ENCODE results near the gene PTPRC. TPM values are rescaled to one million over a fixed set of nuclear protein-coding genes. Genes with fewer than 3 reads are reported as not detected.

PTPRC gene
- total and polyA plus RNA-seq, 2 donors (not counting 3 experiments of a cell fraction or from before 2014, with no cell fraction given), result not detected

GRCh38 chr1:198681831-198682759 is 43.3 kb downstream of the PTPRC start:
- no TSS peak for BruUV-seq (replicated peaks)
- intact Hi-C loops (cut with micrococcal nuclease) (loop anchor here (10.0 kb wide), 3 partner anchors 327 to 1277 kb away; no protein-coding TSS in a partner anchor), dilution Hi-C loops (cut with MboI; ENCODE audit: extremely low pct_ligation_motif_present, low sequenced_read_pairs) (no loop called here)
- Histone ChIP-seq H3K36me3 (ENCODE audit: control insufficient read depth in 2 of 2, extremely low read depth in 1 of 2, insufficient read depth in 2 of 2, low read length in 2 of 2) (no peaks in the 10 kb centered on the region), H3K9me3 (replicated peaks; ENCODE audit: control insufficient read depth, insufficient read depth, low read length) (no peaks in the 10 kb centered on the region), H3K4me3 (replicated peaks in 1 of 3; ENCODE audit: insufficient read depth in 1 of 3, low read depth in 1 of 3, low read length in 3 of 3) (peak overlapping the region in 1 of 3 experiments; percentile 17), H3K9ac (replicated peaks; ENCODE audit: extremely low read depth, insufficient read depth, low read length) (peak overlapping the region; percentile 42), H3K79me2 (ENCODE audit: control insufficient read depth, insufficient read depth, low read length) (no peaks in the 10 kb centered on the region), H3K9me1 (replicated peaks; ENCODE audit: control insufficient read depth, extremely low read depth, insufficient read depth, low read length) (no peaks in the 10 kb centered on the region), H4K20me1 (replicated peaks; ENCODE audit: control insufficient read depth, extremely low read depth, insufficient read depth, low read length) (no peaks in the 10 kb centered on the region), H2AFZ (ENCODE audit: low read depth, low read length) (peak overlapping the region; percentile 96), H3K27me3 (ENCODE audit: control insufficient read depth in 2 of 2, insufficient read depth in 2 of 2, low read length in 2 of 2) (no peaks in the 10 kb centered on the region), H3K27ac (ENCODE audit: insufficient read depth, low read depth, low read length) (peak overlapping the region; percentile 14), H3K4me1 (ENCODE audit: control insufficient read depth, extremely low read depth, insufficient read depth, low read length) (peaks cover 9% of the 10 kb centered on the region), H3K4me2 (ENCODE audit: insufficient read depth, low read length) (peak overlapping the region; percentile 82)
- TF ChIP-seq FOS (IDR thresholded peaks at IDR 0.05; ENCODE audit: borderline replicate concordance, insufficient read depth, low read length) (no peak), POLR2AphosphoS5 (IDR thresholded peaks at IDR 0.05; ENCODE audit: insufficient read depth, low read depth, low read length) (no peak), GATA2 (IDR thresholded peaks at IDR 0.05; ENCODE audit: insufficient read depth, insufficient read length, low read depth, low read length) (peak; percentile 42)
- POLR2A ChIA-PET, result interaction anchor here (0.5 kb wide), 1 partner anchor 11 kb away, joined by 3 read pairs; no protein-coding TSS in a partner anchor
- CTCF ChIA-PET, result interaction anchor here (0.6 to 2.3 kb wide), 17 partner anchors 8 to 1162 kb away, joined by 3 to 10 read pairs (median 4); partner anchors contain the start of gene LHX9
- DNase-seq (ENCODE audit: low read depth, low spot score) (peak; percentile 76), FAIRE-seq (peak; percentile 55)

- H3K9me1 ChIP-seq (replicated peaks; ENCODE audit: control insufficient read depth, extremely low read depth, insufficient read depth, low read length), result no peaks in the 10 kb centered on the region
- no peak overlapping the region for H2AFZ ChIP-seq (ENCODE audit: low read depth, low read length)
- H3K27ac ChIP-seq (ENCODE audit: insufficient read depth, low read depth, low read length), result no peak overlapping the region
- TF ChIP-seq GATA2 (IDR thresholded peaks at IDR 0.05; ENCODE audit: insufficient read depth, insufficient read length, low read depth, low read length) (no peak), MYC (IDR thresholded peaks at IDR 0.05; ENCODE audit: low read depth, low read length) (no peak), JUN (IDR thresholded peaks at IDR 0.05; ENCODE audit: borderline replicate concordance, insufficient read depth, insufficient read length, low read depth) (no peak), POLR2AphosphoS5 (IDR thresholded peaks at IDR 0.05; ENCODE audit: insufficient read depth, low read depth, low read length) (no peak)
- intact Hi-C loops (cut with micrococcal nuclease), result loop anchor here (10.0 kb wide), 3 partner anchors 328 to 1278 kb away; no protein-coding TSS in a partner anchor
- no TSS peak for BruUV-seq (replicated peaks)
- H3K4me3 ChIP-seq (replicated peaks in 1 of 3; ENCODE audit: insufficient read depth in 1 of 3, low read depth in 1 of 3, low read length in 3 of 3), result no peak overlapping the region
- DNase-seq (ENCODE audit: low read depth, low spot score) (no peak), FAIRE-seq (no peak)
- H3K36me3 ChIP-seq (ENCODE audit: control insufficient read depth in 2 of 2, extremely low read depth in 1 of 2, insufficient read depth in 2 of 2, low read length in 2 of 2), result no peaks in the 10 kb centered on the region
- H4K20me1 ChIP-seq (replicated peaks; ENCODE audit: control insufficient read depth, extremely low read depth, insufficient read depth, low read length), result no peaks in the 10 kb centered on the region
- H3K27me3 ChIP-seq (ENCODE audit: control insufficient read depth in 2 of 2, insufficient read depth in 2 of 2, low read length in 2 of 2), result no peaks in the 10 kb centered on the region
- no peaks in the 10 kb centered on the region for H3K79me2 ChIP-seq (ENCODE audit: control insufficient read depth, insufficient read depth, low read length)
- H3K4me1 ChIP-seq (ENCODE audit: control insufficient read depth, extremely low read depth, insufficient read depth, low read length), result peaks cover 9% of the 10 kb centered on the region
- no peaks in the 10 kb centered on the region for H3K9me3 ChIP-seq (replicated peaks; ENCODE audit: control insufficient read depth, insufficient read depth, low read length)
- ChIA-PET CTCF (interaction anchor here (0.6 to 2.3 kb wide), 9 partner anchors 8 to 1163 kb away, joined by 3 to 10 read pairs (median 6); no protein-coding TSS in a partner anchor), POLR2A (interaction anchor here (0.5 kb wide), 1 partner anchor 12 kb away, joined by 3 read pairs; no protein-coding TSS in a partner anchor)
- no peak overlapping the region for H3K4me2 ChIP-seq (ENCODE audit: insufficient read depth, low read length)
- dilution Hi-C loops (cut with MboI; ENCODE audit: extremely low pct_ligation_motif_present, low sequenced_read_pairs), result no loop called here
- H3K9ac ChIP-seq (replicated peaks; ENCODE audit: extremely low read depth, insufficient read depth, low read length), result no peak overlapping the region
These were observed 44.0 kb downstream of the PTPRC start for GRCh38 chr1:198682850-198683249.
